HepG2 (cell line): ENCODE data around the gene DOCK2. TPM values are rescaled to one million over a fixed set of nuclear protein-coding genes. Genes with fewer than 3 reads are reported as not detected.

Experiments used
- ATAC-seq: fragments of 200-7000 bp; cut with Tn5 transposase; 3 replicates; pipeline ENCODE4 v1.9.1; 2020; ENCODE audit warnings: mild to moderate bottlenecking, moderate library complexity
- BruUV-seq: library from RNA; stranded (reverse); fragments of 400-500 nt; replicated peaks from 2 replicates; lab custom pipeline; 2021; lab: Mats Ljungman, UMichigan
- CTCF ChIA-PET: fragments of 300-600 bp; formaldehyde crosslinking; extraction: SDS; loops from one replicate; lab custom pipeline; 2021; ENCODE audit warnings: low total read pairs, inconsistent platforms, low intra/inter-chr PET ratio; lab: Yijun Ruan, JAX
- POLR2A ChIA-PET: fragments of 350-600 bp; sonication (Branson Sonifier 250); formaldehyde crosslinking; loops from one replicate; lab custom pipeline; 2020; ENCODE audit warnings: antibody characterized with exemption, inconsistent platforms; lab: Yijun Ruan, JAX
- DNase-seq: peaks from one replicate; pipeline ENCODE4 v3.0.0-alpha.2; 2015; ENCODE audit warnings: low spot score
- FAIRE-seq: peaks from 3 replicates; lab custom pipeline; 2011; peaks lifted over from hg19 to GRCh38; lab: Jason Lieb, UNC
- H2AFZ ChIP-seq: one replicate; pipeline ENCODE4 v1.6.1; 2011; ENCODE audit warnings: low read length, inconsistent platforms
- H3K27ac ChIP-seq: fragments of 300-600 bp; 3 replicates; pipeline ENCODE4 v1.8.0; 2011; ENCODE audit warnings: mixed run types, mild to moderate bottlenecking, mixed read lengths, low read length, inconsistent platforms; ENCODE audit not compliant: insufficient read depth; ENCODE audit errors: extremely low read length
- H3K27me3 ChIP-seq, 2 experiments: fragments of 200-600 bp in 1 of 2; 2 replicates in 1 of 2; 3 replicates in 1 of 2; pipeline versions ENCODE4 v1.6.0 to v1.8.0; 2011; ENCODE audit warnings: low read length in 2 of 2, mild to moderate bottlenecking in 2 of 2, moderate library complexity in 2 of 2, inconsistent platforms in 1 of 2; ENCODE audit not compliant: insufficient read depth in 2 of 2, control insufficient read depth in 1 of 2
- H3K36me3 ChIP-seq, 2 experiments: fragments of 200-600 bp in 1 of 2; replicated peaks in 1 of 2; 2 replicates in 1 of 2; 3 replicates in 1 of 2; pipeline versions ENCODE4 v1.5.1 to v1.8.0; 2011; ENCODE audit warnings: low read length in 2 of 2, inconsistent platforms in 1 of 2; ENCODE audit not compliant: insufficient read depth in 2 of 2, control insufficient read depth in 1 of 2
- H3K4me1 ChIP-seq: 2 replicates; pipeline ENCODE4 v1.5.1; 2012; ENCODE audit warnings: low read length, inconsistent platforms; ENCODE audit not compliant: insufficient read depth
- H3K4me2 ChIP-seq: 2 replicates; pipeline ENCODE4 v1.6.0; 2011; ENCODE audit warnings: low read depth, low read length, inconsistent platforms
- H3K4me3 ChIP-seq, 3 experiments: fragments of 200-600 bp in 1 of 3; sonication (generic), shearing (Covaris generic) in 1 of 3; replicated peaks in 1 of 3; 2 replicates each; pipeline ENCODE4 v1.5.1; 2011 to 2016; ENCODE audit warnings: low read length in 3 of 3, inconsistent platforms in 2 of 3, low read depth in 2 of 3, mild to moderate bottlenecking in 2 of 3, control low read depth in 1 of 3, mixed read lengths in 1 of 3; ENCODE audit not compliant: insufficient read depth in 1 of 3
- H3K79me2 ChIP-seq: one replicate; pipeline ENCODE4 v1.6.1; 2011; ENCODE audit warnings: low read length, inconsistent platforms; ENCODE audit not compliant: insufficient read depth
- H3K9ac ChIP-seq: 2 replicates; pipeline ENCODE4 v1.6.0; 2011; ENCODE audit warnings: mild to moderate bottlenecking, low read depth, low read length, inconsistent platforms; ENCODE audit not compliant: insufficient read depth
- H3K9me3 ChIP-seq: 2 replicates; pipeline ENCODE4 v1.5.1; 2012; ENCODE audit warnings: mild to moderate bottlenecking, low read length
- H4K20me1 ChIP-seq: 2 replicates; pipeline ENCODE4 v1.6.0; 2011; ENCODE audit warnings: inconsistent platforms, mild to moderate bottlenecking, low read length, moderate library complexity; ENCODE audit not compliant: insufficient read depth
- CAMTA2 ChIP-seq: sonication (generic); formaldehyde crosslinking; IDR thresholded peaks from 2 replicates; pipeline ENCODE4 v1.4.0; 2020; ENCODE audit warnings: mild to moderate bottlenecking, missing genetic modification reagents, borderline replicate concordance
- CHD2 ChIP-seq: IDR thresholded peaks from 2 replicates; pipeline ENCODE4 v1.6.1; 2011; ENCODE audit warnings: low read depth, low read length, improper control_type of control experiment
- HOXD1 ChIP-seq: sonication (generic); formaldehyde crosslinking; IDR thresholded peaks from 2 replicates; pipeline ENCODE4 v1.5.0; 2020; ENCODE audit warnings: missing genetic modification reagents
- IKZF1 ChIP-seq: fragments of 450-650 bp; IDR thresholded peaks from 2 replicates; pipeline ENCODE4 v1.7.1; 2016
- KDM2A ChIP-seq: sonication (generic); formaldehyde crosslinking; IDR thresholded peaks from 2 replicates; pipeline ENCODE4 v1.4.0; 2020; ENCODE audit warnings: low read depth, missing genetic modification reagents, borderline replicate concordance
- NBN ChIP-seq: fragments of 450-650 bp; conservative IDR thresholded peaks from 2 replicates; pipeline ENCODE4 v1.6.1; 2017
- NPAS2 ChIP-seq: sonication (generic); formaldehyde crosslinking; IDR thresholded peaks from 2 replicates; pipeline ENCODE4 v1.8.0; 2022; ENCODE audit warnings: mild to moderate bottlenecking, missing genetic modification reagents, borderline replicate concordance
- PAF1 ChIP-seq: IDR thresholded peaks from 2 replicates; pipeline ENCODE4 v1.6.1; 2016; ENCODE audit warnings: missing genetic modification reagents, missing compliant biosample characterization
- SMAD1 ChIP-seq: sonication (generic); formaldehyde crosslinking; IDR thresholded peaks from 2 replicates; pipeline ENCODE4 v1.4.0; 2020; ENCODE audit warnings: missing genetic modification reagents, low read depth, mild to moderate bottlenecking, borderline replicate concordance
- SRY ChIP-seq: sonication (generic); formaldehyde crosslinking; IDR thresholded peaks from 2 replicates; pipeline ENCODE4 v1.8.0; 2022; ENCODE audit warnings: mild to moderate bottlenecking, missing genetic modification reagents
- YEATS4 ChIP-seq: sonication (generic); formaldehyde crosslinking; IDR thresholded peaks from 2 replicates; pipeline ENCODE4 v1.4.0; 2020; ENCODE audit warnings: missing genetic modification reagents, borderline replicate concordance
- ZBTB14 ChIP-seq: sonication (generic); formaldehyde crosslinking; IDR thresholded peaks from 2 replicates; pipeline ENCODE4 v1.4.0; 2020; ENCODE audit warnings: missing genetic modification reagents
- ZFY ChIP-seq: sonication (generic); formaldehyde crosslinking; IDR thresholded peaks from 2 replicates; pipeline ENCODE4 v1.4.0; 2020; ENCODE audit warnings: missing genetic modification reagents
- ZNF232 ChIP-seq: sonication (generic); formaldehyde crosslinking; IDR thresholded peaks from 2 replicates; pipeline ENCODE4 v1.4.0; 2020; ENCODE audit warnings: missing genetic modification reagents, borderline replicate concordance
- ZNF326 ChIP-seq: sonication (generic); formaldehyde crosslinking; IDR thresholded peaks from 2 replicates; pipeline ENCODE4 v1.4.0; 2020; ENCODE audit warnings: missing genetic modification reagents, borderline replicate concordance
- ZNF550 ChIP-seq: sonication (generic); formaldehyde crosslinking; IDR thresholded peaks from 2 replicates; pipeline ENCODE4 v1.4.0; 2020; ENCODE audit warnings: mild to moderate bottlenecking, missing genetic modification reagents, borderline replicate concordance
- ZNF558 ChIP-seq: sonication (generic); formaldehyde crosslinking; IDR thresholded peaks from 2 replicates; pipeline ENCODE4 v1.9.0; 2022; ENCODE audit warnings: mild to moderate bottlenecking, missing genetic modification reagents, borderline replicate concordance
- ZNF563 ChIP-seq: sonication (generic); formaldehyde crosslinking; IDR thresholded peaks from 2 replicates; pipeline ENCODE4 v1.8.0; 2022; ENCODE audit warnings: mild to moderate bottlenecking, moderate library complexity, missing genetic modification reagents
- ZNF704 ChIP-seq: sonication (generic); formaldehyde crosslinking; IDR thresholded peaks from 2 replicates; pipeline ENCODE4 v1.8.1; 2023; ENCODE audit warnings: mild to moderate bottlenecking, inconsistent platforms, moderate library complexity, missing genetic modification reagents, borderline replicate concordance
- WGBS: methylation state at CpG from one replicate; pipeline ENCODE4 v1.1.6; 2017; ENCODE audit warnings: low lambda C conversion rate; 5-methylcytosine and 5-hydroxymethylcytosine counted together
- in situ Hi-C: cut with HindIII; loops from 2 replicates; pipeline ENCODE4 v1.10.0; 2017; ENCODE audit warnings: low pct_unique_long_range_greater_than_20kb; ENCODE audit not compliant: extremely low pct_ligation_motif_present
- intact Hi-C: fragments of 100-400 bp; cut with micrococcal nuclease; formaldehyde crosslinking; loops from one replicate; pipeline ENCODE4 v1.10.0; 2022; ENCODE audit not compliant: unreplicated experiment
- polyA plus RNA-seq, 8 experiments: library from polyadenylated mRNA; depleted of rRNA in 3 of 8; stranded (reverse) in 7 of 8; unstranded in 1 of 8; fragments of >200 nt; fragmentation: Illumina TruSeq in 4 of 8; extraction: Trizol in 4 of 8; gene quantifications; 2 replicates each; pipeline versions ENCODE4 v1.2.1 to v1.2.3, GENCODE V29; 2011 to 2016; ENCODE audit warnings: low read depth in 4 of 8, missing spikeins in 1 of 8, mixed read lengths in 1 of 8; ENCODE audit not compliant: insufficient read depth in 1 of 8
- total RNA-seq, 5 experiments: library from RNA; depleted of rRNA; stranded (reverse); fragments of >200 nt; fragmentation: Illumina TruSeq; extraction: Trizol; gene quantifications; 2 replicates each; pipeline ENCODE4 v1.2.3, GENCODE V29; 2016; ENCODE audit warnings: low read depth in 1 of 5
- TF ChIP-seq, protein P1 (sequence below): sonication (generic); formaldehyde crosslinking; IDR thresholded peaks from 2 replicates; pipeline ENCODE4 v1.9.0; 2022; ENCODE audit warnings: low read depth, missing genetic modification reagents

Gene DOCK2
- total and polyA plus RNA-seq, 2 of the 13 experiments (the other 11 are each of a cell fraction or from before 2014, with no cell fraction given): not detected

DNA sequence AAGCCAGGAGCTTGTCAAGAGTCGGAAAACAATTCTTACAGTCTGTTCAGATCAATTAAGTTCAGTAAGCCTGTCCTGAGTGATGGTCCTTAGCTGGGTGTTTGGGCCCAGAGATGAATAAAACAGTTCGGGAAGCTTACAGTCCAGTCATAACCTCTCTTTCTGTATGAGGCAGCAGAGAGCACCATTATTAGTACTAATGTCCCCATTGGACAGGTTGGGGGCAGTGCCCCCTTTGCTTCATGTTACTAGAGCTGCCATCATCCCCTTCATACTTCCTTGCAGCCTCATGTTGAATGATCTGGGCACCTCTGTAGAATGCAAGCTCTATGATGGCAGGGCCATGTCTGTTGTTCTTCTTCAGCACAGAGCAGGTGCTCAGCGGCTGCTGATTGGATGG lies 9.8 kb downstream of the DOCK2 start:
- no peaks in the 10 kb centered on the region for H3K4me1 ChIP-seq
- BruUV-seq: no TSS peak
- in situ Hi-C loops: no loop called here
- H3K27me3 ChIP-seq: no peaks in the 10 kb centered on the region
- no peaks in the 10 kb centered on the region for H3K36me3 ChIP-seq
- intact Hi-C loops: no loop called here
- no peak overlapping the region for H3K4me2 ChIP-seq
- ChIA-PET POLR2A (no interaction called here), CTCF (no interaction called here)
- no peaks in the 10 kb centered on the region for H3K79me2 ChIP-seq
- no peak overlapping the region for H3K4me3 ChIP-seq
- no peak overlapping the region for H3K9ac ChIP-seq
- WGBS: 2% methylated on average over 3 of the region's 3 CpGs
- ATAC-seq: no peak
- H4K20me1 ChIP-seq: no peaks in the 10 kb centered on the region
- TF ChIP-seq IKZF1 (no peak), SMAD1 (CRISPR knock-in tag) (no peak), ZBTB14 (no peak), PAF1 (CRISPR knock-in tag) (no peak), YEATS4 (CRISPR knock-in tag) (no peak), ZNF704 (CRISPR knock-in tag) (no peak), ZFY (CRISPR knock-in tag) (no peak), CHD2 (no peak), KDM2A (CRISPR knock-in tag) (no peak), ZNF232 (CRISPR knock-in tag) (no peak), NBN (no peak), SRY (CRISPR knock-in tag) (no peak), NPAS2 (CRISPR knock-in tag) (no peak), ZNF563 (CRISPR knock-in tag) (no peak), CAMTA2 (CRISPR knock-in tag) (no peak), ZNF326 (CRISPR knock-in tag) (no peak), HOXD1 (CRISPR knock-in tag) (no peak), ZNF550 (no peak), ZNF558 (CRISPR knock-in tag) (no peak)
- TF ChIP-seq, protein P1, sequence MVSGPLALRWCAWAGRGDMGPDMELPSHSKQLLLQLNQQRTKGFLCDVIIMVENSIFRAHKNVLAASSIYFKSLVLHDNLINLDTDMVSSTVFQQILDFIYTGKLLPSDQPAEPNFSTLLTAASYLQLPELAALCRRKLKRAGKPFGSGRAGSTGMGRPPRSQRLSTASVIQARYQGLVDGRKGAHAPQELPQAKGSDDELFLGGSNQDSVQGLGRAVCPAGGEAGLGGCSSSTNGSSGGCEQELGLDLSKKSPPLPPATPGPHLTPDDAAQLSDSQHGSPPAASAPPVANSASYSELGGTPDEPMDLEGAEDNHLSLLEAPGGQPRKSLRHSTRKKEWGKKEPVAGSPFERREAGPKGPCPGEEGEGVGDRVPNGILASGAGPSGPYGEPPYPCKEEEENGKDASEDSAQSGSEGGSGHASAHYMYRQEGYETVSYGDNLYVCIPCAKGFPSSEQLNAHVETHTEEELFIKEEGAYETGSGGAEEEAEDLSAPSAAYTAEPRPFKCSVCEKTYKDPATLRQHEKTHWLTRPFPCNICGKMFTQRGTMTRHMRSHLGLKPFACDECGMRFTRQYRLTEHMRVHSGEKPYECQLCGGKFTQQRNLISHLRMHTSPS (CRISPR knock-in tag): no peak
- no peak overlapping the region for H3K27ac ChIP-seq
- no peak for FAIRE-seq
- H2AFZ ChIP-seq: no peak overlapping the region
- no peak for DNase-seq
- H3K9me3 ChIP-seq: no peaks in the 10 kb centered on the region
